GM23338 (cell line): ENCODE results near the gene PPL. TPM values are rescaled to one million over a fixed set of nuclear protein-coding genes. Genes with fewer than 3 reads are reported as not detected.

Experiments used
- ATAC-seq: fragments of 200-7000 bp; cut with Tn5 transposase; 3 replicates; pipeline ENCODE4 v1.9.1; 2020
- DNase-seq: peaks from one replicate; pipeline ENCODE4 v3.0.0-alpha.2; 2015; ENCODE audit warnings: low spot score
- H2AFZ ChIP-seq: fragments of 200-600 bp; sonication (generic); 2 replicates; pipeline ENCODE4 v1.8.0; 2016; ENCODE audit warnings: antibody characterized with exemption, mild to moderate bottlenecking, moderate library complexity
- H3F3A ChIP-seq: fragments of 200-600 bp; sonication (generic); replicated peaks from 2 replicates; pipeline ENCODE4 v1.8.0; 2017; ENCODE audit warnings: antibody characterized with exemption, mixed run types, low read depth
- H3K27ac ChIP-seq: fragments of 200-600 bp; sonication (generic); 2 replicates; pipeline ENCODE4 v1.6.1; 2016; ENCODE audit warnings: low read depth
- H3K27me3 ChIP-seq: fragments of 200-600 bp; sonication (generic); 2 replicates; pipeline ENCODE4 v1.8.0; 2016; ENCODE audit warnings: mild to moderate bottlenecking, mixed run types, moderate library complexity; ENCODE audit not compliant: insufficient read depth
- H3K36me3 ChIP-seq: fragments of 200-600 bp; sonication (generic); 2 replicates; pipeline ENCODE4 v1.8.0; 2016; ENCODE audit warnings: mild to moderate bottlenecking; ENCODE audit not compliant: insufficient read depth
- H3K4me1 ChIP-seq: fragments of 200-600 bp; sonication (generic); 2 replicates; pipeline ENCODE4 v1.8.0; 2016; ENCODE audit warnings: mild to moderate bottlenecking, moderate library complexity; ENCODE audit not compliant: insufficient read depth
- H3K4me2 ChIP-seq: fragments of 200-600 bp; sonication (generic); 2 replicates; pipeline ENCODE4 v1.7.1; 2017; ENCODE audit warnings: mixed run types
- H3K4me3 ChIP-seq: fragments of 200-600 bp; sonication (generic); 2 replicates; pipeline ENCODE4 v1.6.1; 2016; ENCODE audit warnings: mixed run types
- H3K79me2 ChIP-seq: fragments of 200-600 bp; sonication (generic); replicated peaks from 2 replicates; pipeline ENCODE4 v1.8.0; 2017; ENCODE audit warnings: mild to moderate bottlenecking; ENCODE audit not compliant: insufficient read depth
- H3K9me2 ChIP-seq: fragments of 200-600 bp; sonication (generic); 2 replicates; pipeline ENCODE4 v1.8.0; 2017; ENCODE audit not compliant: insufficient read depth
- H4K20me1 ChIP-seq: fragments of 200-600 bp; sonication (generic); replicated peaks from 2 replicates; pipeline ENCODE4 v1.8.0; 2017; ENCODE audit warnings: mild to moderate bottlenecking; ENCODE audit not compliant: insufficient read depth
- H3K27ac Mint-ChIP-seq: 2 replicates; pipeline ENCODE4 v1.8.0; 2020; ENCODE audit warnings: inconsistent platforms, mild to moderate bottlenecking, moderate library complexity, mixed read lengths
- H3K27me3 Mint-ChIP-seq: 3 replicates; pipeline ENCODE4 v1.8.0; 2022; ENCODE audit warnings: low read depth, mild to moderate bottlenecking, moderate library complexity, mixed read lengths, inconsistent platforms; ENCODE audit not compliant: insufficient read depth, poor library complexity
- H3K36me3 Mint-ChIP-seq: 3 replicates; pipeline ENCODE4 v1.8.0; 2021; ENCODE audit warnings: low read depth, mild to moderate bottlenecking, inconsistent platforms, moderate library complexity, mixed read lengths
- H3K4me1 Mint-ChIP-seq: 3 replicates; pipeline ENCODE4 v1.8.0; 2020; ENCODE audit warnings: mild to moderate bottlenecking, inconsistent platforms, mixed read lengths
- H3K4me3 Mint-ChIP-seq: 3 replicates; pipeline ENCODE4 v1.8.0; 2021; ENCODE audit warnings: moderate library complexity, mild to moderate bottlenecking, inconsistent platforms, mixed read lengths
- H3K9me3 Mint-ChIP-seq: 3 replicates; pipeline ENCODE4 v1.8.0; 2020; ENCODE audit warnings: moderate library complexity, mild to moderate bottlenecking, inconsistent platforms, mixed read lengths
- CREB1 ChIP-seq: fragments of 250-450 bp; sonication (Bioruptor Pico); IDR thresholded peaks from 2 replicates; pipeline ENCODE4 v1.5.0; 2020; ENCODE audit warnings: low read depth, mild to moderate bottlenecking, moderate library complexity
- JUNB ChIP-seq: IDR thresholded peaks from one replicate; pipeline ENCODE4 v1.6.1; 2016; ENCODE audit warnings: antibody characterized with exemption; ENCODE audit not compliant: unreplicated experiment
- POLR2AphosphoS5 ChIP-seq: IDR thresholded peaks from 2 replicates; pipeline ENCODE4 v1.6.1; 2016; ENCODE audit warnings: antibody characterized with exemption, low read depth
- STAT1 ChIP-seq: IDR thresholded peaks from one replicate; pipeline ENCODE4 v1.6.1; 2016; ENCODE audit warnings: antibody characterized with exemption; ENCODE audit not compliant: unreplicated experiment
- ZNF114 ChIP-seq: fragments of 250-450 bp; sonication (Bioruptor Pico); IDR thresholded peaks from 2 replicates; pipeline ENCODE4 v1.5.0; 2020; ENCODE audit warnings: mild to moderate bottlenecking, moderate library complexity
- ZNF331 ChIP-seq: fragments of 250-450 bp; sonication (Bioruptor Pico); IDR thresholded peaks from 2 replicates; pipeline ENCODE4 v1.5.0; 2020; ENCODE audit warnings: low read depth, mild to moderate bottlenecking, moderate library complexity
- polyA plus RNA-seq: library from polyadenylated mRNA; unstranded; fragments of >200 nt; fragmentation: Nextera tagmentation; extraction: Ambion mirVana; gene quantifications from 2 replicates; pipeline ENCODE4 v1.2.1, GENCODE V29; 2016
- total RNA-seq: library from RNA; depleted of rRNA; stranded (reverse); fragments of >200 nt; shearing (Covaris generic); gene quantifications from 2 replicates; pipeline ENCODE4 v1.2.3, GENCODE V29; 2014
- TF ChIP-seq, protein P1 (sequence below): IDR thresholded peaks from 2 replicates; pipeline ENCODE4 v1.6.1; 2016; ENCODE audit warnings: antibody characterized with exemption

The PPL gene
- total and polyA plus RNA-seq, 2 experiments from 2014 or later: 10.6 to 31.7 TPM

DNA sequence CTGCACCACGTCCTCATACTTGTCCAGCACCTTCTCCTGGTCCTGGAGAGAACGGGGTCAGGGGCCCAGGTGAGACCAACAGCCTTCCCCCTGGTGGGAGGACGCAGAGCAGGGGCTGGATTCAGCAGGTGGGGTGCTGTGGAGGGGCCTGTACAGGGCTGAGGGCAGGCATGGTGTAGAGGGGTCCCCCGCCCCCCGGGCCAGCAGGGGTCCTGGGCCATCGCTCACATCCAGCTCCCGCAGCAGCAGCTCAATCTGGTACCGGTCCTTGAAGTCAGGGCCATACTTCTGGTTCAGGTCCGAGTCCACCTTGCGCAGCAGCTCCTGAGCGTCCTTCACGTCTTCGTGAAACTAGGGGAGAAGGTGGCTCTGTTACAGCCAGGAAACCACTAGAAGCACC, 41.6 kb downstream of the PPL start:
- H3K4me3 Mint-ChIP-seq: no peak overlapping the region
- Histone ChIP-seq H3K4me2 (no peak overlapping the region), H3F3A (0 out of 2 replicates have a peak, but pooled peaks cover 7% of the 10 kb centered on the region), H3K27ac (no peak overlapping the region), H2AFZ (no peak overlapping the region), H4K20me1 (no peaks in the 10 kb centered on the region), H3K9me2 (no peaks in the 10 kb centered on the region), H3K36me3 (no peaks in the 10 kb centered on the region; the same call in 1 of the 2 replicates), H3K4me3 (no peak overlapping the region), H3K27me3 (no peaks in the 10 kb centered on the region), H3K79me2 (no peaks in the 10 kb centered on the region), H3K4me1 (no peaks in the 10 kb centered on the region)
- H3K36me3 Mint-ChIP-seq: peaks cover 38% of the 10 kb centered on the region
- peaks cover 3% of the 10 kb centered on the region; the same call in 1 of the 3 replicates for H3K4me1 Mint-ChIP-seq
- peaks cover 5% of the 10 kb centered on the region for H3K27me3 Mint-ChIP-seq
- peaks cover 5% of the 10 kb centered on the region; the same call in 1 of the 3 replicates for H3K9me3 Mint-ChIP-seq
- ATAC-seq (no peak), DNase-seq (no peak)
- no peak overlapping the region for H3K27ac Mint-ChIP-seq
- TF ChIP-seq, protein P1, sequence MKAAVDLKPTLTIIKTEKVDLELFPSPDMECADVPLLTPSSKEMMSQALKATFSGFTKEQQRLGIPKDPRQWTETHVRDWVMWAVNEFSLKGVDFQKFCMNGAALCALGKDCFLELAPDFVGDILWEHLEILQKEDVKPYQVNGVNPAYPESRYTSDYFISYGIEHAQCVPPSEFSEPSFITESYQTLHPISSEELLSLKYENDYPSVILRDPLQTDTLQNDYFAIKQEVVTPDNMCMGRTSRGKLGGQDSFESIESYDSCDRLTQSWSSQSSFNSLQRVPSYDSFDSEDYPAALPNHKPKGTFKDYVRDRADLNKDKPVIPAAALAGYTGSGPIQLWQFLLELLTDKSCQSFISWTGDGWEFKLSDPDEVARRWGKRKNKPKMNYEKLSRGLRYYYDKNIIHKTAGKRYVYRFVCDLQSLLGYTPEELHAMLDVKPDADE: no peak
- TF ChIP-seq JUNB (no peak), ZNF331 (CRISPR knock-in tag) (no peak), STAT1 (no peak), ZNF114 (CRISPR knock-in tag) (no peak)

DNA sequence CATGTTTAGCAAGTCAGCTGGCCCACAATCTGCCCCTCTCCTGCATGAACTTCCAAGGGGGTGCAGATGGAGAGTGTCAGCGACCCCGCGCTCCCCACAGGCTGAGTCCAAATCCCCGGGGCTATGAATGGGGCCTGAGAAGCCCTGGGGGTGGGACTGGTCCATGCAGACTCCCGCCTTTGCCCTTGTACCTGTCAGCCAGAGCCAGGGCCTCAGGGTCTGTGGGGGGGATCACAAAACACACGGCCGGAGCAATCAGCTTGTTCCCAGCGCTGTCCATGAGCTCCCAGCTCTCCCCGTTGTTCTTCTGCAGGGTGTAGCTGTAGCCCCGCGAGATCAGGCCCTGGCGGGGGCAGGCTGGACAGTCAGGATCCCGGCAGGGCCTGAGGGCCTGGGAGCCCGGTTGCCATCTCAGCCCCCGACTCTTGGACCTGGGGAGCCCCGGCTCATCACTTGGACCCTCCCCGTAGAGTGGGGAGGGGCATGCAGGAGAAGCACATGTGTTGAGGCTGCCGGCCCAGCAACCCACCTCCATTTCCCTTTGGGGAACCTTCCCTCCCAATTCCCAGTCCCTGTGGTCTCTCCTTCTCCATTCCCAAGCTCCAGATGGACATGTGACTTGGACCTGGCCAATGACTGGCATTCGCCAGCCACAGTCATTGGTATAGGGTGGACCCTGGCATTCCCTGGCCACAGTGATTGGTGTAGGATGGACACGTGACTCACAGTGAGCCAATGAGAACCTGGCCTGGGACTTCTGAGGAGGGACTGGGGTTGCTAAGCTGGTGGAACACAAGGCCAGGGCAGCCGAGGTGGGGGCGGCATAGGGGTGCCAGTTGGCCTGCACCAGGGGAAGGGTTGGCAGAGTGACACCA, 42.4 kb downstream of the PPL start:
- no peak overlapping the region for H3K4me3 Mint-ChIP-seq
- H3K9me2 ChIP-seq: no peaks in the 10 kb centered on the region
- no peaks in the 10 kb centered on the region for H3K79me2 ChIP-seq
- no peaks in the 10 kb centered on the region for H3K27me3 ChIP-seq
- H3K36me3 Mint-ChIP-seq: peaks cover 40% of the 10 kb centered on the region
- H3K27me3 Mint-ChIP-seq: peaks cover 5% of the 10 kb centered on the region
- peak; percentile 66 for ATAC-seq
- H3K4me1 ChIP-seq: no peaks in the 10 kb centered on the region
- H4K20me1 ChIP-seq: no peaks in the 10 kb centered on the region
- H3K36me3 ChIP-seq: no peaks in the 10 kb centered on the region; the same call in 1 of the 2 replicates
- no peak overlapping the region for H3K27ac Mint-ChIP-seq
- peaks cover 5% of the 10 kb centered on the region; the same call in 1 of the 3 replicates for H3K9me3 Mint-ChIP-seq
- H3K4me3 ChIP-seq: no peak overlapping the region
- TF ChIP-seq POLR2AphosphoS5 (no peak), CREB1 (CRISPR knock-in tag) (no peak), JUNB (no peak)
- DNase-seq: peak; percentile 29
- H3F3A ChIP-seq: 0 out of 2 replicates have a peak, but pooled peaks cover 7% of the 10 kb centered on the region
- H2AFZ ChIP-seq: no peak overlapping the region
- H3K27ac ChIP-seq: no peak overlapping the region
- no peak overlapping the region for H3K4me2 ChIP-seq
- H3K4me1 Mint-ChIP-seq: no peaks in the 10 kb centered on the region; the same call in 2 of the 3 replicates
